Karpas-422 (cell line): ENCODE data around the gene ZDHHC9. TPM values are rescaled to one million over a fixed set of nuclear protein-coding genes. Genes with fewer than 3 reads are reported as not detected.

ENCODE experiments used
- DNase-seq: peaks from one replicate; pipeline ENCODE4 v3.0.0-alpha.2; 2015
- H2AFZ ChIP-seq: fragments of 200-600 bp; sonication (generic); 2 replicates; pipeline ENCODE4 v1.6.1; 2014; ENCODE audit warnings: antibody characterized with exemption, low read length, mixed read lengths
- H3K27ac ChIP-seq: fragments of 200-600 bp; sonication (generic); 2 replicates; pipeline ENCODE4 v1.5.1; 2014; ENCODE audit warnings: mild to moderate bottlenecking, low read length, moderate library complexity
- H3K27me3 ChIP-seq: fragments of 200-600 bp; sonication (generic); 2 replicates; pipeline ENCODE4 v1.6.1; 2014; ENCODE audit warnings: low read length, mixed read lengths
- H3K36me3 ChIP-seq: fragments of 200-600 bp; sonication (generic); 2 replicates; pipeline ENCODE4 v1.6.1; 2014; ENCODE audit warnings: low read length, mixed read lengths; ENCODE audit not compliant: insufficient read depth
- H3K4me1 ChIP-seq: fragments of 200-600 bp; sonication (generic); 2 replicates; pipeline ENCODE4 v1.6.1; 2014; ENCODE audit warnings: mild to moderate bottlenecking, low read length, mixed read lengths
- H3K4me2 ChIP-seq: fragments of 200-600 bp; sonication (generic); 2 replicates; pipeline ENCODE4 v1.6.1; 2014; ENCODE audit warnings: low read length, low read depth, mild to moderate bottlenecking; ENCODE audit not compliant: poor library complexity, severe bottlenecking
- H3K4me3 ChIP-seq: fragments of 200-600 bp; sonication (generic); 2 replicates; pipeline ENCODE4 v1.5.1; 2014; ENCODE audit warnings: mild to moderate bottlenecking, antibody characterized with exemption, low read length, mixed read lengths
- H3K79me2 ChIP-seq: fragments of 200-600 bp; sonication (generic); 2 replicates; pipeline ENCODE4 v1.6.1; 2014; ENCODE audit warnings: mild to moderate bottlenecking, low read length, mixed read lengths
- H3K9ac ChIP-seq: fragments of 200-600 bp; sonication (generic); 2 replicates; pipeline ENCODE4 v1.6.0; 2014; ENCODE audit warnings: low read length
- H3K9me2 ChIP-seq: fragments of 200-600 bp; sonication (generic), shearing (Covaris generic); replicated peaks from 2 replicates; pipeline ENCODE4 v1.6.0; 2014; ENCODE audit warnings: mild to moderate bottlenecking, low read length, moderate library complexity; ENCODE audit not compliant: insufficient read depth
- H3K9me3 ChIP-seq: fragments of 300-700, 200-600 bp; sonication (generic); 2 replicates; pipeline ENCODE4 v1.6.1; 2014; ENCODE audit warnings: low read length, mixed read lengths
- H4K20me1 ChIP-seq: fragments of 200-600 bp; sonication (generic); 2 replicates; pipeline ENCODE4 v1.6.1; 2014; ENCODE audit warnings: mild to moderate bottlenecking, antibody characterized with exemption, low read length, low read depth; ENCODE audit not compliant: insufficient read depth
- total RNA-seq: library from RNA; depleted of rRNA; stranded (reverse); fragments of >200 nt; shearing (Covaris generic); gene quantifications from 2 replicates; pipeline ENCODE4 v1.2.3, GENCODE V29; 2014; ENCODE audit warnings: low replicate concordance

ZDHHC9 gene
- total RNA-seq, 1 experiment from 2014 or later, result 18.4 TPM

- Histone ChIP-seq H3K36me3 (peaks cover 11% of the 10 kb centered on the region; the same call in 1 of the 2 replicates), H3K27me3 (no peaks in the 10 kb centered on the region), H2AFZ (no peak overlapping the region), H4K20me1 (no peaks in the 10 kb centered on the region), H3K27ac (no peak overlapping the region), H3K9me2 (no peaks in the 10 kb centered on the region), H3K9me3 (no peaks in the 10 kb centered on the region), H3K4me3 (no peak overlapping the region), H3K4me1 (peaks cover 7% of the 10 kb centered on the region), H3K4me2 (no peak overlapping the region), H3K79me2 (no peaks in the 10 kb centered on the region), H3K9ac (no peak overlapping the region)
- DNase-seq, result no peak
Measured at GRCh38 chrX:129813662-129814368, 29.9 kb downstream of the ZDHHC9 start.

- H3K4me2 ChIP-seq, result no peak overlapping the region
- peaks cover 11% of the 10 kb centered on the region for H3K4me1 ChIP-seq
- no peaks in the 10 kb centered on the region for H3K9me3 ChIP-seq
- no peak for DNase-seq
- no peak overlapping the region for H3K4me3 ChIP-seq
- H3K9ac ChIP-seq, result no peak overlapping the region
- no peaks in the 10 kb centered on the region for H3K9me2 ChIP-seq
- H3K79me2 ChIP-seq, result no peaks in the 10 kb centered on the region
- no peak overlapping the region for H3K27ac ChIP-seq
- H2AFZ ChIP-seq, result no peak overlapping the region
- H4K20me1 ChIP-seq, result no peaks in the 10 kb centered on the region
- H3K27me3 ChIP-seq, result no peaks in the 10 kb centered on the region
- H3K36me3 ChIP-seq, result 0 out of 2 replicates have a peak, but pooled peaks cover 3% of the 10 kb centered on the region
Measured at GRCh38 chrX:129808829-129809796, 34.6 kb downstream of the ZDHHC9 start.

DNA sequence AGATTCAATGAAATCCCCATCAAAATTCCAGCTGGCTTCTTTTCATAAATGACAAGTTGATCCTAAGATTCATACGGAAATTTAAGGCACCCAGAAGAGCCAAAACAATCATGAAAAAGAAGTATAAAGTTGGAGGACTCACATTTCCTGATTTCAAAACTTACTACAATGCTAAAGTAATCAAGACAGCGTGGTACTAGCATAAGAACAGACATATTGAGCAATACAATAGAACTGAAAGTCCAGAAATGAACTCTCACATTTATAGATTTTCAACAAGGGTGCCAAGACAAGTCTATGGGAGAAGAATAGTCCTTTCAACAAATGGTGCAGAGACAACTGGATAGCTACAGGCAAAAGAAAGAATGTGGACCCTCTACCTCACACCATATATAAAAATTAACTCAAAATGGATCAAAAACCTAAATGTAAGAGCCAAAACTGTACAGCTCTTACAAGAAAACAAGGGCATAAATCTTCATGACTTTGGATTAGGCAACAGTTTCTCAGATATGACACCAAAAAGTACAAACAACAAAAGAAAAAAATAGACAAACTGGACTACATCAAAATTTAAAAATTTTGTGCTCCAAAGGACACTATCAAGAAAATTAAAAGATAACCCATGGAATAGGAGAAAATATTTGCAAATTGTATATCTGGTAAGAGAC lies 35.4 kb downstream of the ZDHHC9 start:
- Histone ChIP-seq H4K20me1 (no peaks in the 10 kb centered on the region), H3K79me2 (no peaks in the 10 kb centered on the region), H3K36me3 (0 out of 2 replicates have a peak, but pooled peaks cover 3% of the 10 kb centered on the region), H2AFZ (no peak overlapping the region), H3K4me2 (no peak overlapping the region), H3K4me3 (no peak overlapping the region), H3K9me2 (no peaks in the 10 kb centered on the region), H3K9me3 (no peaks in the 10 kb centered on the region), H3K9ac (no peak overlapping the region), H3K4me1 (peaks cover 11% of the 10 kb centered on the region), H3K27me3 (no peaks in the 10 kb centered on the region), H3K27ac (no peak overlapping the region)
- DNase-seq, result no peak

DNA sequence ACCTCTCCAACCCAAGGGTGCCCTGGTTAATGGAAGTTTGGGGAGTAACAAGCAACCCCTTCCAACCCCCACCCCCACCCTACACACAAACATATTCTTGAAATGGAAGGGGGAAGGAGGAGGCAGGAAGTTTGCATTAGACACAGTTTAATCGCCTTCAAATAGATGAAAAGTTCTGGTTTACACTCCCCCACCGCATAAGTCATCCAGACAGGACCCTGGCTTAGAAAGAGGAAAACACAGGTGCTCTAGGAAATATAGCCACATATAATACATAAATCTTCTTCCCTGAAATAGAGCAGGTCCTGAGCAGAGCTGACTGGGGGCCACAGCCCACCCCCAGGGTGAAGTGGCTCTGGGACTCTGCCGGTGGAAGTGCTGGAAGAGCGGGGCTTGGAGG lies 38.9 kb downstream of the ZDHHC9 start:
- Histone ChIP-seq H3K79me2 (no peaks in the 10 kb centered on the region), H4K20me1 (no peaks in the 10 kb centered on the region), H3K4me3 (no peak overlapping the region), H3K27me3 (no peaks in the 10 kb centered on the region), H3K4me2 (no peak overlapping the region), H2AFZ (no peak overlapping the region), H3K9ac (no peak overlapping the region), H3K9me2 (no peaks in the 10 kb centered on the region), H3K36me3 (0 out of 2 replicates have a peak, but pooled peaks cover 3% of the 10 kb centered on the region), H3K4me1 (peaks cover 11% of the 10 kb centered on the region), H3K9me3 (no peaks in the 10 kb centered on the region), H3K27ac (no peak overlapping the region)
- DNase-seq, result no peak

GRCh38 chrX:129802863-129803262 lies 40.8 kb downstream of the ZDHHC9 start:
- Histone ChIP-seq H3K4me3 (no peak overlapping the region), H3K9me2 (no peaks in the 10 kb centered on the region), H3K4me2 (no peak overlapping the region), H3K27ac (no peak overlapping the region), H3K36me3 (no peaks in the 10 kb centered on the region), H3K27me3 (no peaks in the 10 kb centered on the region), H3K9ac (no peak overlapping the region), H3K9me3 (no peaks in the 10 kb centered on the region), H4K20me1 (no peaks in the 10 kb centered on the region), H2AFZ (no peak overlapping the region), H3K79me2 (no peaks in the 10 kb centered on the region), H3K4me1 (no peaks in the 10 kb centered on the region)
- DNase-seq, result no peak

GRCh38 chrX:129800186-129800585 lies 43.5 kb downstream of the ZDHHC9 start:
- no peaks in the 10 kb centered on the region for H3K4me1 ChIP-seq
- no peaks in the 10 kb centered on the region for H3K9me2 ChIP-seq
- H2AFZ ChIP-seq, result no peak overlapping the region
- DNase-seq, result no peak
- H3K27ac ChIP-seq, result no peak overlapping the region
- no peak overlapping the region for H3K9ac ChIP-seq
- no peaks in the 10 kb centered on the region for H3K79me2 ChIP-seq
- no peak overlapping the region for H3K4me3 ChIP-seq
- no peaks in the 10 kb centered on the region for H4K20me1 ChIP-seq
- H3K4me2 ChIP-seq, result no peak overlapping the region
- H3K27me3 ChIP-seq, result no peaks in the 10 kb centered on the region
- no peaks in the 10 kb centered on the region for H3K36me3 ChIP-seq
- H3K9me3 ChIP-seq, result no peaks in the 10 kb centered on the region

DNA sequence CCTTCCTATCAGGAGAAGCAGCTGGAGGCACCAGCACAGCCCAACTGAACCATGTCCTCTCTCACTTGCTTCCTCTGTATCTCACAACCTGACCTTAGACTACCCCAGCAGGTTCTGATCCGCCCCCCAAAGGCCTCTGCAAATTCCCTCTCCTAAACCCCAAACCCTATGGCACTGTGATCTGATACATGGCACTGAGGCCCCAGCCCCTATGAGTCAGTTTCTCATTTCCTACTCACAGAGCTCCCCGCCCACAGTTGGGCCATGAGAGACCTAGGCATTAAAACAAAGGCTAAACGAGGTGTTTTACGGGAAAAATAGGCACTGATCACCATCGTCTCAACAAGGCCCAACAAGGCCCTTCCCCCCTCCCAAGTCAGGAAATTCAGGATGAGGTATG lies 44.8 kb downstream of the ZDHHC9 start:
- H3K9me3 ChIP-seq, result no peaks in the 10 kb centered on the region
- no peaks in the 10 kb centered on the region for H3K9me2 ChIP-seq
- H4K20me1 ChIP-seq, result no peaks in the 10 kb centered on the region
- no peaks in the 10 kb centered on the region for H3K27me3 ChIP-seq
- DNase-seq, result no peak
- no peaks in the 10 kb centered on the region for H3K79me2 ChIP-seq
- no peak overlapping the region for H3K4me3 ChIP-seq
- no peak overlapping the region for H2AFZ ChIP-seq
- no peak overlapping the region for H3K9ac ChIP-seq
- no peaks in the 10 kb centered on the region for H3K4me1 ChIP-seq
- H3K4me2 ChIP-seq, result no peak overlapping the region
- no peaks in the 10 kb centered on the region for H3K36me3 ChIP-seq
- no peak overlapping the region for H3K27ac ChIP-seq

- Histone ChIP-seq H3K79me2 (no peaks in the 10 kb centered on the region), H3K36me3 (no peaks in the 10 kb centered on the region)
- no peak for DNase-seq
Measured at GRCh38 chrX:129798456-129798855, 45.2 kb downstream of the ZDHHC9 start.

More at GRCh38 chrX:129798456-129798855, 45.2 kb downstream of the ZDHHC9 start:
- Histone ChIP-seq H3K9me3 (no peaks in the 10 kb centered on the region), H3K4me1 (no peaks in the 10 kb centered on the region), H3K27ac (no peak overlapping the region), H3K4me3 (no peak overlapping the region), H4K20me1 (no peaks in the 10 kb centered on the region), H3K27me3 (no peaks in the 10 kb centered on the region), H2AFZ (no peak overlapping the region), H3K9me2 (no peaks in the 10 kb centered on the region), H3K9ac (no peak overlapping the region), H3K4me2 (no peak overlapping the region)
